ENCODE measurements around the gene KRT39.
"Not testable (repeated sequence)": the region's sequence is repeated elsewhere in the genome, so short reads cannot be mapped to it uniquely, and the experiment has no call there.

KRT39 gene

DNA sequence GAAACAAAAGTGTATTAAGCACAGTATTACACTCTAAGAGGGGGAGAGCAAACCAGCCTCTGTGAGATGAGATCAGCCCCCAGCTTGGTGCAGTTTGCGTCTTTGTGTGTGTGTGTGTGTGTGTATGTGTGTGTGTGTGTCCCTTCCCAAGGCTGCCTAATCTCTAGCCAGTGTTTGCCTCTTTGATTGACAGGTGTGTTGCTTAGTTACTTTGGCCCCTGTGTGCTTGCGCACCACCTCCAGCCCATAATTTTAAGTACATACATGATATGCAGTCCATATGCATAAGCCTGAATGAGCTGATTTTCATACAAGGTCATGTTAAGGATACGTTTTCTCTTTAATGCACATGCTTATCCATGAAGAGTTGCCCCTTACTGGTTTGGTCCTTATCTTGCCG lies 35.0 kb upstream of the KRT39 start:
- Histone ChIP-seq H3K9ac (ENCODE audit: low read length) (no peak overlapping the region), H3K4me1 (ENCODE audit: control insufficient read depth, low read depth, low read length) (no peaks in the 10 kb centered on the region), H3K36me3 (ENCODE audit: control insufficient read depth, low read depth, low read length) (no peaks in the 10 kb centered on the region), H3K27ac (ENCODE audit: low read length) (no peak overlapping the region), H3K27me3 (ENCODE audit: control insufficient read depth, insufficient read depth, low read length) (no peaks in the 10 kb centered on the region), H3K4me3 (ENCODE audit: low read length) (no peak overlapping the region), H3K9me3 (ENCODE audit: control insufficient read depth, low read depth, low read length) (no peaks in the 10 kb centered on the region)

DNA sequence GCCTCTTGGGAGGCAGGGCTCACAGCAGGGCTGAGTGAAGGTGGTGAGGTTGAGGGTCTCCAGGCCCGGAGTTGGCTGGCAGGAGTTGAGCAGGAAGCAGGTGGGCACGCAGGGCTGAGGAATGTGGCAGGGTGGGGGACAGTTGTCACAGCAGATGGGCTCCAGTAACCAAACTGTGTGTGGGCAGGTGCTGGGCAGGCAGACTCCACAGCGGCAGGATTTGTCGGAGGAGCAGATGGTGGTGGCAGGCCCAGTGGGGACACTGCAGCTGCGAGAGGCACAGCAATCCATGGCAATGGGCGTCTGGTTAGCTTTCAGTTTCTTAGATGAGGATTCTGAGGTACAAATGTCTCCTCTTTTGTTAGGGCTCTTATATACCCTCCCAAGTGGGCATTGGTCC lies 32.8 kb upstream of the KRT39 start, which contains the start of gene KRTAP3-2:
Gene KRTAP3-2 (minus strand): TSS at position 344 of the 400 bp plus-strand sequence. CDS start 53 bp downstream, at position 291.
- H3K9me3 ChIP-seq (ENCODE audit: control insufficient read depth, low read depth, low read length); H3K27me3 ChIP-seq (ENCODE audit: control insufficient read depth, insufficient read depth, low read length); H3K27ac ChIP-seq (ENCODE audit: low read length); H3K4me1 ChIP-seq (ENCODE audit: control insufficient read depth, low read depth, low read length); H3K4me3 ChIP-seq (ENCODE audit: low read length); H3K9ac ChIP-seq (ENCODE audit: low read length); H3K36me3 ChIP-seq (ENCODE audit: control insufficient read depth, low read depth, low read length): not testable (repeated sequence)

DNA sequence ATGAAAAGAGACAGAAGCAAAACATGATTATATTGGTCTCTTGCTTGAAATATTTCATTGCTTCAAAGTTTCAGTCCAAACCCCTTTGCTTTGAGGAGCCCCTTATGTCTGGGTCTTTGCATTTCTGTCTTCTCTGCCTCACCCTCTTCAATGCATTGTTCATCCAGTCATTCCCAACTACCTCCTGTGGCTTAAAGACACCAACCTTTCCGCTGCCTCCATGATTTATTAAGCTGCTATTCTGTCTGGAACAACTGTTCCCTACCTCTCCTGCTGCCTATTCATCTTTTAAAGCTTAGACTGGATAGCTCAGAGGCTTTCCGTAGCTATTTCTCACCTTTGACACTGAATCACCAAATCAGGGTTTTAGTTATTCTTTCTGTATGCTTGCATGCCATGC lies 30.6 kb upstream of the KRT39 start:
- H3K9ac ChIP-seq (ENCODE audit: low read length): no peak overlapping the region
- no peak overlapping the region for H3K27ac ChIP-seq (ENCODE audit: low read length)
- no peaks in the 10 kb centered on the region for H3K36me3 ChIP-seq (ENCODE audit: control insufficient read depth, low read depth, low read length)
- no peaks in the 10 kb centered on the region for H3K27me3 ChIP-seq (ENCODE audit: control insufficient read depth, insufficient read depth, low read length)
- no peaks in the 10 kb centered on the region for H3K4me1 ChIP-seq (ENCODE audit: control insufficient read depth, low read depth, low read length)
- H3K4me3 ChIP-seq (ENCODE audit: low read length): no peak overlapping the region
- no peaks in the 10 kb centered on the region for H3K9me3 ChIP-seq (ENCODE audit: control insufficient read depth, low read depth, low read length)

DNA sequence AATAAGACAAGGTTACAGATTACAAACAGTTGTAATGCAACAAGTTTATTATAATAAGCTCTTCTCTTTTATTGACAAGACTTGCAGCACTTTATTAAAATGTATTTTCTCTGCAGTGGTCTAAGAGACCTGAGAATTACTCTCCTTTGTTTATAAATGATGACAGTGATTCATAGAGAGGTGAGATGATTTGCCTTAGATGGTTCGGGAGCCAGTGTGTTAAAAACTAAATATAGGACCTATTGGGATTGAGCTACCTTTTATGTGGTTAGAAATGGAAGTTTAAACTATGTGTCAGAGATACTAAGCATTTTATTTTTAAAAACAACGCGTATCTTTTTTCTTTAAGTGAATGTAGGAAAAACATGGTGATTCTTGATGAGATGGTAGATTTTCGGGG lies 30.1 kb upstream of the KRT39 start:
- no peaks in the 10 kb centered on the region for H3K27me3 ChIP-seq (ENCODE audit: control insufficient read depth, insufficient read depth, low read length)
- H3K9me3 ChIP-seq (ENCODE audit: control insufficient read depth, low read depth, low read length): no peaks in the 10 kb centered on the region
- H3K27ac ChIP-seq (ENCODE audit: low read length): no peak overlapping the region
- H3K4me3 ChIP-seq (ENCODE audit: low read length): no peak overlapping the region
- H3K4me1 ChIP-seq (ENCODE audit: control insufficient read depth, low read depth, low read length): no peaks in the 10 kb centered on the region
- H3K9ac ChIP-seq (ENCODE audit: low read length): no peak overlapping the region
- H3K36me3 ChIP-seq (ENCODE audit: control insufficient read depth, low read depth, low read length): no peaks in the 10 kb centered on the region

DNA sequence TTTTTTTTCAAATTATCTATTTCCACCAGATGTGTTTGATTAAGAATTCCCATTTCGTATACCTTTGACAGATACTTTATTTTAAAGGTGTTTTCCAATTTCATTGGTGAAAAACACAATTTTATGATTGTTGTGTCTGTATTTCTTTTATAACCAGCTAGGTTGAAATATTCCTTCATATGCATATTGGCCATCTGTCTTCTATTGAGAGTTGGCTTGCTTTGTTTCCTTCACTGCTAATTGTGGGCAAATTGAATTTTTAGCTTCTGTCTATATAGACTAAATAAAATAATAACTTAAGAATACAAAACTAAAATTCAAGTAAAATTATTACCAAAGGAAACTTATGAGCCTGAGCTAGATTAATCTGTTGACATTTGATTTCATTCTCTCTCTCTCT lies 28.4 kb upstream of the KRT39 start:
- H3K4me1 ChIP-seq (ENCODE audit: control insufficient read depth, low read depth, low read length): no peaks in the 10 kb centered on the region
- H3K27ac ChIP-seq (ENCODE audit: low read length): no peak overlapping the region
- no peak overlapping the region for H3K4me3 ChIP-seq (ENCODE audit: low read length)
- H3K36me3 ChIP-seq (ENCODE audit: control insufficient read depth, low read depth, low read length): no peaks in the 10 kb centered on the region
- H3K9ac ChIP-seq (ENCODE audit: low read length): no peak overlapping the region
- no peaks in the 10 kb centered on the region for H3K9me3 ChIP-seq (ENCODE audit: control insufficient read depth, low read depth, low read length)
- H3K27me3 ChIP-seq (ENCODE audit: control insufficient read depth, insufficient read depth, low read length): no peaks in the 10 kb centered on the region

DNA sequence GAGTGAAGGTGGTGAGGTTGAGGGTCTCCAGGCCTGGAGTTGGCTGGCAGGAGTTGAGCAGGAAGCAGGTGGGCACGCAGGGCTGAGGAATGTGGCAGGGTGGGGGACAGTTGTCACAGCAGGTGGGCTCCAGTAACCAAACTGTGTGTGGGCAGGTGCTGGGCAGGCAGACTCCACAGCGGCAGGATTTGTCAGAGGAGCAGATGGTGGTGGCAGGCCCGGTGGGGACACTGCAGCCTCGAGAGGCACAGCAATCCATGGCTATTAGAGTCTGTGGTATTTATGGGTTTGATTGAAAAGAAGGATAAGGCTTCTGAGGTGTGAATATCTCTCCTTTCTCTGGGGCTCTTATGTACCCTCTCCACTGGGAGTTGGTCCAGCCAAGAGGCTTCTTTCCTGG lies 27.1 kb upstream of the KRT39 start, which contains the start of gene KRTAP3-3:
Gene KRTAP3-3 (minus strand): TSS at position 326 of the 400 bp plus-strand sequence. CDS start 67 bp downstream, at position 259.
- H3K4me3 ChIP-seq (ENCODE audit: low read length): no peak within 1 kb of the TSS
- H3K36me3 ChIP-seq (ENCODE audit: control insufficient read depth, low read depth, low read length): no peaks in the 10 kb centered on the region
- H3K9me3 ChIP-seq (ENCODE audit: control insufficient read depth, low read depth, low read length): no peaks in the 10 kb centered on the region
- no peak within 1 kb of the TSS for H3K9ac ChIP-seq (ENCODE audit: low read length)
- H3K27ac ChIP-seq (ENCODE audit: low read length): no peak within 1 kb of the TSS
- no peaks in the 10 kb centered on the region for H3K4me1 ChIP-seq (ENCODE audit: control insufficient read depth, low read depth, low read length)
- no peaks in the 10 kb centered on the region for H3K27me3 ChIP-seq (ENCODE audit: control insufficient read depth, insufficient read depth, low read length)

DNA sequence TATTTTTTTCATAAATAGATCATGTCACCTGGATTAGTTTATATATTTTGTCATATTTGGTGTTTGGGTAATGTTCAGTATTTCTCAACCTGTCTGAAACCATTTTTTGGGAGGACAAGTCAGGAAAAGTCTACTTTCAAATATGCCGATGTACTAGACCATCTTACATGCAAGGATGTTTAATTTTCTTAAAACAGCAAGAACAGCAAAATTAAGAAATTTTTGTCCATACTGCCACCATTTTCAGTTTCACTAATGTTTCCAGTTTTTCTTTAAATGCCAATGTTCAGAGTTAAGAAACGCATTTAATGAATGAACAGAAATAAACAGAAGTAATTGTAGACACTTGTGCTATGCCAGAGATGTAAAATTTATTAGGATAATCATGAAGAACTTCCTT lies 26.3 kb upstream of the KRT39 start:
- Histone ChIP-seq H3K27me3 (ENCODE audit: control insufficient read depth, insufficient read depth, low read length) (no peaks in the 10 kb centered on the region), H3K4me3 (ENCODE audit: low read length) (no peak overlapping the region), H3K4me1 (ENCODE audit: control insufficient read depth, low read depth, low read length) (no peaks in the 10 kb centered on the region), H3K9ac (ENCODE audit: low read length) (no peak overlapping the region), H3K9me3 (ENCODE audit: control insufficient read depth, low read depth, low read length) (no peaks in the 10 kb centered on the region), H3K36me3 (ENCODE audit: control insufficient read depth, low read depth, low read length) (no peaks in the 10 kb centered on the region), H3K27ac (ENCODE audit: low read length) (no peak overlapping the region)

DNA sequence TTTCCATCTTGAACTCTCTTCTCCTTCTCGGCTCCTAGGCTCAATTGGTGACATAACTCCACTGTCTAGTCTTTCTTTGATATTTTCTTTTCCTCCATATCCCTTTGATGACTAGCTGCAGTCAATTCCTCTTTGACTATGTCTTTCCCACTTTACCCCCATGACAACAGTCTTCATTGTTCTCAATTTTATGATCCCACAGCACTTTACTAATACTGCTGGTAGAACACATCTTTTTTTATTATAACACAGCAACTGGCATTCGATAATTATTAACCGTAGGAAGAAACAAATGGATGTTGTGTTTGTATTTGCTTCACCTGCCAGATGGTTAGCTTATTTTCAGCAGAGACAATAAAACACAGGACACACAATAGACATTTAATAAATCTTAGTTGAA lies 25.9 kb upstream of the KRT39 start:
- Histone ChIP-seq H3K27ac (ENCODE audit: low read length) (no peak overlapping the region), H3K27me3 (ENCODE audit: control insufficient read depth, insufficient read depth, low read length) (no peaks in the 10 kb centered on the region), H3K36me3 (ENCODE audit: control insufficient read depth, low read depth, low read length) (no peaks in the 10 kb centered on the region), H3K4me3 (ENCODE audit: low read length) (no peak overlapping the region), H3K4me1 (ENCODE audit: control insufficient read depth, low read depth, low read length) (no peaks in the 10 kb centered on the region), H3K9me3 (ENCODE audit: control insufficient read depth, low read depth, low read length) (no peaks in the 10 kb centered on the region), H3K9ac (ENCODE audit: low read length) (no peak overlapping the region)

DNA sequence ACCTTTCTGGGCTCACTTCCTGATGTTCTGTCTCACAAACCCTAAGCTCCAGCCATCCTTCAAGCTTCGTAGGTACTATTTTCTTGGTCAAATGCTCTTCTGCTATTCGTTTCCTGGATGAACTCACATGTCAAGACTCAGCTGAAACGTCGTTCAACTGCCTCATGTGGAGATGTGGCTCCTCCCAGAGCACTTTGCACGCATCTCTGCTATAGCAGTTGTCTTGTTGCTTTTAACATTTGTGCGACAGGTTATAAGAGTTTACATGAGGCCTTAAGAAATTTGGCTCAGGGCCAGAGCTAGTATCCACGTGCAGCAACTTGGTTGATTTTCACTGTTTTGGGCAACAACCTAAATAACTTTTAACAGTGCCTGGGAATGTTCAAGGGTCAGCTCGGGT lies 20.2 kb upstream of the KRT39 start:
- Histone ChIP-seq H3K9me3 (ENCODE audit: control insufficient read depth, low read depth, low read length) (no peaks in the 10 kb centered on the region), H3K36me3 (ENCODE audit: control insufficient read depth, low read depth, low read length) (no peaks in the 10 kb centered on the region), H3K9ac (ENCODE audit: low read length) (no peak overlapping the region), H3K4me1 (ENCODE audit: control insufficient read depth, low read depth, low read length) (no peaks in the 10 kb centered on the region), H3K27ac (ENCODE audit: low read length) (no peak overlapping the region), H3K27me3 (ENCODE audit: control insufficient read depth, insufficient read depth, low read length) (no peaks in the 10 kb centered on the region), H3K4me3 (ENCODE audit: low read length) (no peak overlapping the region)

DNA sequence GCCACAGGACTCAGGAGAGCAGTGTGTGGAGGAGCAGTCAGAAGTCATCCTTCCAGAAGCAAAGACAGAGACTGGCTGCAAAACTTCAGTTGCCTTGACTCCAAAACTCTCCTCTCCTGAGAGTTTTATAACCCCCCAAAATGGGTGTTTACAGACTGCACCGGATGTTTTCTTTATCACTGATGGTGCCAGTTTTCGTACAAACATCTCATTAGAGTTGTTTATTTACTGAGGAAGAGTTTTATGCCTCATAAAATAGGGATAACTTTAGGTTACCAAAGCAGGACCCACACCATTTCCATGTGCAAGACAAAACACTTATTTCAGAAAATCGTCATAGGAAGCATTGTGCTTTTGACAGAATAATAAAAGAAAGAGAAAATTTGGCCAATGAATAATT lies 17.5 kb upstream of the KRT39 start, which contains the start of gene KRT40:
Gene KRT40 (minus strand): TSS at position 101 of the 400 bp plus-strand sequence. CDS start 53 bp downstream, at position 48.
- Histone ChIP-seq H3K9me3 (ENCODE audit: control insufficient read depth, low read depth, low read length) (no peaks in the 10 kb centered on the region), H3K4me1 (ENCODE audit: control insufficient read depth, low read depth, low read length) (peaks cover 10% of the 10 kb centered on the region), H3K9ac (ENCODE audit: low read length) (no peak within 1 kb of the TSS), H3K27ac (ENCODE audit: low read length) (no peak within 1 kb of the TSS), H3K4me3 (ENCODE audit: low read length) (no peak within 1 kb of the TSS), H3K36me3 (ENCODE audit: control insufficient read depth, low read depth, low read length) (no peaks in the 10 kb centered on the region), H3K27me3 (ENCODE audit: control insufficient read depth, insufficient read depth, low read length) (no peaks in the 10 kb centered on the region)

DNA sequence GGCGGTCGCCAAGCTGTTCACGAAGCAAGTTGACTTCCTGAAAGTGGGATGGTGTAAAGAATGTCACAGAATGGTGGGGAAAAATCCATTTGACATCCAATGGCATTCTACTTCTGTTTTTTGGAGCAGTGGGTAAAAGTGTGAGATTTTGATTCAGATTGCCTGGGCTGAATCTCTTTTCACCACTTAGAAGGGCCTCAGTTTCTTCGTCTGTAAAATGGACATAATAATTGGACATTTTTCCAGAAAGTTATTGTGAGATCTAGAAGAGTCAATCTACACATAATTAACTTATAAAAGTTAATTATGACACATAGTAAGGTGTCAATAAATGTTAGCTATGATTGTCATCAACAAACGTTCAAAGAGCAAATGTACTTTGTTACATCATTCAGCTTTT lies 14.4 kb upstream of the KRT39 start:
- Histone ChIP-seq H3K36me3 (ENCODE audit: control insufficient read depth, low read depth, low read length) (no peaks in the 10 kb centered on the region), H3K4me3 (ENCODE audit: low read length) (no peak overlapping the region), H3K4me1 (ENCODE audit: control insufficient read depth, low read depth, low read length) (peaks cover 10% of the 10 kb centered on the region), H3K9me3 (ENCODE audit: control insufficient read depth, low read depth, low read length) (no peaks in the 10 kb centered on the region), H3K9ac (ENCODE audit: low read length) (no peak overlapping the region), H3K27ac (ENCODE audit: low read length) (no peak overlapping the region), H3K27me3 (ENCODE audit: control insufficient read depth, insufficient read depth, low read length) (no peaks in the 10 kb centered on the region)

DNA sequence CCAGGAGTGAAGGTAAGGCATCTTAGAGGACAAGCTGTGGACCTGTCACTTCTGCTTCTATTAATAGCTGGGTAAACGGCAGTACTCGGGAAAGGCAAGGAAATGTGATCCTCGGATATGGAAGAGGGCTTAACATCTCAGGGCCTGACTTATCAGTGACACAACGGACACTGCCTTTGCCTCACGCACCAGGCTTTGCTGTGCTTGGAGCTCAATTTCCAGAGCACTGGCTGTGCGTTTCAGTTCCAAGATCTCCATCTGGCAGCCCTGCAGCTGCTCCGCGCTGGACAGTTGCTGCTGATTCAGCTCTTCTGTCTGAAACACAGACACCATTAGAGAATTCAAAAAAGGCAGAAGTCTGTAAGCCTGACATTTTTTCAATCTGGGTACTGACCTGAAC lies 13.8 kb upstream of the KRT39 start:
- H3K9me3 ChIP-seq (ENCODE audit: control insufficient read depth, low read depth, low read length): no peaks in the 10 kb centered on the region
- no peaks in the 10 kb centered on the region for H3K27me3 ChIP-seq (ENCODE audit: control insufficient read depth, insufficient read depth, low read length)
- no peak overlapping the region for H3K9ac ChIP-seq (ENCODE audit: low read length)
- H3K36me3 ChIP-seq (ENCODE audit: control insufficient read depth, low read depth, low read length): no peaks in the 10 kb centered on the region
- peaks cover 10% of the 10 kb centered on the region for H3K4me1 ChIP-seq (ENCODE audit: control insufficient read depth, low read depth, low read length)
- no peak overlapping the region for H3K4me3 ChIP-seq (ENCODE audit: low read length)
- H3K27ac ChIP-seq (ENCODE audit: low read length): no peak overlapping the region

All from iPS-18a (cell line).